GM23338 (cell line): ENCODE measurements around the gene ADAMTSL4.

Experiments used
- CREB1 ChIP-seq: fragments of 250-450 bp; sonication (Bioruptor Pico); IDR thresholded peaks from 2 replicates; pipeline ENCODE4 v1.5.0; 2020; ENCODE audit warnings: low read depth, mild to moderate bottlenecking, moderate library complexity
- CTCF ChIP-seq, 2 experiments: fragments of 200-600 bp in 1 of 2; sonication (generic) in 1 of 2; conservative IDR thresholded peaks; 2 replicates each; pipeline versions ENCODE4 v1.5.1 to v1.6.1; 2016 to 2017; ENCODE audit warnings: antibody characterized with exemption in 2 of 2, low read depth in 2 of 2, mild to moderate bottlenecking in 2 of 2, moderate library complexity in 1 of 2
- EZH2 ChIP-seq: fragments of 200-600 bp; sonication (generic); IDR thresholded peaks from one replicate; pipeline ENCODE4 v1.8.0; 2017; ENCODE audit warnings: antibody characterized with exemption, mild to moderate bottlenecking, low read depth; ENCODE audit not compliant: unreplicated experiment
- EZH2phosphoT487 ChIP-seq: fragments of 200-600 bp; sonication (generic); IDR thresholded peaks from one replicate; pipeline ENCODE4 v1.8.1; 2018; ENCODE audit warnings: antibody characterized with exemption; ENCODE audit not compliant: unreplicated experiment
- JUNB ChIP-seq: IDR thresholded peaks from one replicate; pipeline ENCODE4 v1.6.1; 2016; ENCODE audit warnings: antibody characterized with exemption; ENCODE audit not compliant: unreplicated experiment
- POLR2AphosphoS5 ChIP-seq: IDR thresholded peaks from 2 replicates; pipeline ENCODE4 v1.6.1; 2016; ENCODE audit warnings: antibody characterized with exemption, low read depth
- STAT1 ChIP-seq: IDR thresholded peaks from one replicate; pipeline ENCODE4 v1.6.1; 2016; ENCODE audit warnings: antibody characterized with exemption; ENCODE audit not compliant: unreplicated experiment
- TF ChIP-seq, protein P1 (sequence below): IDR thresholded peaks from one replicate; pipeline ENCODE4 v1.6.1; 2018; ENCODE audit warnings: antibody characterized with exemption; ENCODE audit not compliant: unreplicated experiment

- TF ChIP-seq STAT1 (no peak), CTCF (conservative IDR thresholded peaks at IDR 0.05; ENCODE audit: low read depth in 2 of 2) (no peak), POLR2AphosphoS5 (no peak), EZH2phosphoT487 (no peak), EZH2 (no peak), JUNB (no peak), CREB1 (CRISPR knock-in tag) (no peak)
- TF ChIP-seq, protein P1, sequence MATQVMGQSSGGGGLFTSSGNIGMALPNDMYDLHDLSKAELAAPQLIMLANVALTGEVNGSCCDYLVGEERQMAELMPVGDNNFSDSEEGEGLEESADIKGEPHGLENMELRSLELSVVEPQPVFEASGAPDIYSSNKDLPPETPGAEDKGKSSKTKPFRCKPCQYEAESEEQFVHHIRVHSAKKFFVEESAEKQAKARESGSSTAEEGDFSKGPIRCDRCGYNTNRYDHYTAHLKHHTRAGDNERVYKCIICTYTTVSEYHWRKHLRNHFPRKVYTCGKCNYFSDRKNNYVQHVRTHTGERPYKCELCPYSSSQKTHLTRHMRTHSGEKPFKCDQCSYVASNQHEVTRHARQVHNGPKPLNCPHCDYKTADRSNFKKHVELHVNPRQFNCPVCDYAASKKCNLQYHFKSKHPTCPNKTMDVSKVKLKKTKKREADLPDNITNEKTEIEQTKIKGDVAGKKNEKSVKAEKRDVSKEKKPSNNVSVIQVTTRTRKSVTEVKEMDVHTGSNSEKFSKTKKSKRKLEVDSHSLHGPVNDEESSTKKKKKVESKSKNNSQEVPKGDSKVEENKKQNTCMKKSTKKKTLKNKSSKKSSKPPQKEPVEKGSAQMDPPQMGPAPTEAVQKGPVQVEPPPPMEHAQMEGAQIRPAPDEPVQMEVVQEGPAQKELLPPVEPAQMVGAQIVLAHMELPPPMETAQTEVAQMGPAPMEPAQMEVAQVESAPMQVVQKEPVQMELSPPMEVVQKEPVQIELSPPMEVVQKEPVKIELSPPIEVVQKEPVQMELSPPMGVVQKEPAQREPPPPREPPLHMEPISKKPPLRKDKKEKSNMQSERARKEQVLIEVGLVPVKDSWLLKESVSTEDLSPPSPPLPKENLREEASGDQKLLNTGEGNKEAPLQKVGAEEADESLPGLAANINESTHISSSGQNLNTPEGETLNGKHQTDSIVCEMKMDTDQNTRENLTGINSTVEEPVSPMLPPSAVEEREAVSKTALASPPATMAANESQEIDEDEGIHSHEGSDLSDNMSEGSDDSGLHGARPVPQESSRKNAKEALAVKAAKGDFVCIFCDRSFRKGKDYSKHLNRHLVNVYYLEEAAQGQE = no peak
Observed at GRCh38 chr1:150562446-150563339, 13.5 kb downstream of the ADAMTSL4 start.
